Colonic mucosa (tissue), 4 donors: Measurements from ENCODE around the gene ERCC2. TPM values are rescaled to one million over a fixed set of nuclear protein-coding genes. Genes with fewer than 3 reads are reported as not detected.

Experiments used
- DNase-seq: peaks from one replicate; pipeline ENCODE4 v3.0.0-alpha.2; 2020
- H3K27ac ChIP-seq: fragments of 200-600 bp; one replicate; pipeline ENCODE4 v1.8.0; 2021
- H3K27me3 ChIP-seq: fragments of 200-600 bp; one replicate; pipeline ENCODE4 v1.8.0; 2021
- H3K36me3 ChIP-seq: fragments of 200-600 bp; one replicate; pipeline ENCODE4 v1.8.0; 2021
- H3K4me1 ChIP-seq: fragments of 200-600 bp; one replicate; pipeline ENCODE4 v1.8.0; 2021; ENCODE audit warnings: mild to moderate bottlenecking
- H3K4me3 ChIP-seq: fragments of 200-600 bp; one replicate; pipeline ENCODE4 v1.8.0; 2021
- H3K9ac ChIP-seq, 2 donors: one replicate each; pipeline ENCODE4 v1.7.0; 2013; ENCODE audit warnings: control low read depth in 2 of 2, low read depth in 2 of 2, low read length in 2 of 2
- H3K9me3 ChIP-seq: fragments of 200-600 bp; one replicate; pipeline ENCODE4 v1.8.0; 2021
- intact Hi-C: fragments of 100-400 bp; cut with DNase I; formaldehyde crosslinking; loops from one replicate; pipeline ENCODE4 v1.14.1; 2022
- total RNA-seq, 2 donors: library from RNA; stranded (reverse); fragmentation: NEBNext Ultra II Directional in 1 of 2; extraction: Animal tissue kit (Norgen Biotek cat#: 25700) in 1 of 2; gene quantifications; one replicate each; pipeline ENCODE4 v1.2.1, GENCODE V29; 2021
- TF ChIP-seq, protein P1 (sequence below): fragments of 200-600 bp; IDR thresholded peaks from one replicate; pipeline ENCODE4 v1.8.0; 2022; ENCODE audit warnings: antibody characterized with exemption, mild to moderate bottlenecking
- donor health status: healthy.
- donor health status: DM: no; HTN: no; CAD: no.
- donor health status: DM: no; HTN: no; CAD: no.

The ERCC2 gene
- total RNA-seq, 2 donors from 2014 or later = 12.7 to 17.4 TPM

DNA sequence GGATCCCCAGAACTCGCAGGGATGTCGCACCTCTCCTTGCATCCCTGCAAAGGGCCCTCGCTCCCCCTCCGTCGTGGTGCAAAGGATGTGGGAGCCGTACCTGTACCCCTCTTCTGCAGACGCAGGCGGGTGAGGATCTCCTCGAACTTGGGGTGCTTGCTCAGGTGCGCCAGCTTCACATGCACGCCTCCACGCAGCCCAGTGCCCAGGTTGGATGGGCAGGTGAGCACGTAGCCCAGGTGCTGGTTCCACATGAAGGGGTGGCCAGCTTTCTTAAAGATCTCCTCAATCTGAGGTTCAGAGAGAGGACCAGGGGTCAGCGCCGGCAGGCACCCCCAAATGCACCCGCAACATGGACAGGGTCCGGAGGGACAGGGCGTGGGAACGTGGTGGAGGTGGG is 63.0 kb downstream of the ERCC2 start:
- no peaks in the 10 kb centered on the region for H3K36me3 ChIP-seq
- TF ChIP-seq, protein P1, sequence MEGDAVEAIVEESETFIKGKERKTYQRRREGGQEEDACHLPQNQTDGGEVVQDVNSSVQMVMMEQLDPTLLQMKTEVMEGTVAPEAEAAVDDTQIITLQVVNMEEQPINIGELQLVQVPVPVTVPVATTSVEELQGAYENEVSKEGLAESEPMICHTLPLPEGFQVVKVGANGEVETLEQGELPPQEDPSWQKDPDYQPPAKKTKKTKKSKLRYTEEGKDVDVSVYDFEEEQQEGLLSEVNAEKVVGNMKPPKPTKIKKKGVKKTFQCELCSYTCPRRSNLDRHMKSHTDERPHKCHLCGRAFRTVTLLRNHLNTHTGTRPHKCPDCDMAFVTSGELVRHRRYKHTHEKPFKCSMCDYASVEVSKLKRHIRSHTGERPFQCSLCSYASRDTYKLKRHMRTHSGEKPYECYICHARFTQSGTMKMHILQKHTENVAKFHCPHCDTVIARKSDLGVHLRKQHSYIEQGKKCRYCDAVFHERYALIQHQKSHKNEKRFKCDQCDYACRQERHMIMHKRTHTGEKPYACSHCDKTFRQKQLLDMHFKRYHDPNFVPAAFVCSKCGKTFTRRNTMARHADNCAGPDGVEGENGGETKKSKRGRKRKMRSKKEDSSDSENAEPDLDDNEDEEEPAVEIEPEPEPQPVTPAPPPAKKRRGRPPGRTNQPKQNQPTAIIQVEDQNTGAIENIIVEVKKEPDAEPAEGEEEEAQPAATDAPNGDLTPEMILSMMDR = no peak
- H3K9me3 ChIP-seq = no peaks in the 10 kb centered on the region
- no peaks in the 10 kb centered on the region for H3K4me1 ChIP-seq
- no peak overlapping the region for H3K9ac ChIP-seq
- intact Hi-C loops = no loop called here
- no peak overlapping the region for H3K27ac ChIP-seq
- no peak for DNase-seq
- no peak overlapping the region for H3K4me3 ChIP-seq
- H3K27me3 ChIP-seq = no peaks in the 10 kb centered on the region

DNA sequence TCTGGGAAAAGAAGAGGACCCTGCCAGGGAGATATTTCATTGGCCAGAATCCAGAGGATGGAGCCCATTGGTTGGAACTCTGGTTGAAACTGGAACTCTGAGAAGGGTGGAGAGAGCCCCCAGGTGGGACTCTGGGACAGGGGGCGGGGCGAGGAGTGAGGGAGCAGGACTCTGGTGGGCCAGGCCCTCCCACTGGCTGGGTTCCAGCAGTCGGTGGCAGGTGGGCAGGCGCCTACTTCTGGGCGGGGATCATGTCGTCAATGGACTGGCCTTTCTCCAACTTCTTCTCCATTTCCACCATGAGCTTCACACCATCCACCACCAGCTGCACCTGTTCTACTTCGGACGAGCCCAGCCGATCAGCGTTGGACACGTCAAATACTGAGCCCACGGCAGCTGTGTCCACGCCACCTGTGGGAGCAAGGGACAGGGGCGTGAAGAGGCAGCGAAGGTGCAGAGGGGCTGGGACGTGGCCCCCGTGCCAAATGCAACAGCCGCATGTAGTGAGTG is 63.8 kb downstream of the ERCC2 start:
- Histone ChIP-seq H3K9ac (no peak overlapping the region), H3K27me3 (no peaks in the 10 kb centered on the region), H3K36me3 (no peaks in the 10 kb centered on the region), H3K4me3 (no peak overlapping the region), H3K4me1 (no peaks in the 10 kb centered on the region), H3K9me3 (no peaks in the 10 kb centered on the region), H3K27ac (no peak overlapping the region)
- TF ChIP-seq, protein P1 = no peak
- intact Hi-C loops = no loop called here
- no peak for DNase-seq

DNA sequence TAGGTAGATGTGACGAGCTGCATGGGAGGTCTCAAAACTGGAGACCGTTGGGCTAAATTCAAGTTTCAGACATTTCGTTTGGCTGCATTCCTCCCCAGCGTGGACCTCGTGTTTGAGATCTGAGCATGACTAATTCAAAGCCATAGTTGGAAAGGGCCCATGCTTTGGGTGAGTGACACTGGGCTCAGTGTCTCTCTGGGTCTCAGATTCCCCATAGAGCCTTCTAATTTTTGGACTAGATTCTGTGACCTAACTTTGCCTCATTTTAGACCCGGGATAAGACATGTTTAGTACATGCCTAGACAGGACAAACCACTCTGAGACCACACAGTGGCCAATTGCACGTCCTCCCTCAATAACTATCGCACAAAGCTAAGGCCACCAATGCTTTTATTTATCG is 64.3 kb downstream of the ERCC2 start:
- H3K4me3 ChIP-seq = no peak overlapping the region
- intact Hi-C loops = no loop called here
- TF ChIP-seq, protein P1 = no peak
- no peak for DNase-seq
- H3K9me3 ChIP-seq = no peaks in the 10 kb centered on the region
- H3K27me3 ChIP-seq = no peaks in the 10 kb centered on the region
- no peak overlapping the region for H3K9ac ChIP-seq
- no peaks in the 10 kb centered on the region for H3K36me3 ChIP-seq
- H3K4me1 ChIP-seq = no peaks in the 10 kb centered on the region
- no peak overlapping the region for H3K27ac ChIP-seq

DNA sequence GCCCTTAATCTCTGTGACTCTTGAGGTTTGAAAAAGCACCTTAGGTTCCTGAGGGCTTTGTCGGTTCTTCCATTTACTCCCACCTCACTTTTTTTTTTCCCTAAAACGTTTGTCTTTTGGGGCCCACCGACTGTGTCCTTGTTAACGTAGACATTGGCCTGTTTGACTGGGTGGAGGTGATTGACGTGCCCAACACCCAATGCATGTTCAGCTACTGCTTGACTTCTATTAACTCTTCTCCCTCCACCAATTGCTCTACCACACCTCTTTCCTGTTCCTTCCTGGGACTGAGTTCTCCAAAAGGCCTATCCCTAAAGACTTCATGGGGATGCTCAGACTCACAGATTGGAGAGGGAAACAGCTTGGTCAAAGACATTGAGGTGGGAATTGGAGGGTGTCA is 65.0 kb downstream of the ERCC2 start:
- no peak for DNase-seq
- intact Hi-C loops = no loop called here
- H3K4me1 ChIP-seq = no peaks in the 10 kb centered on the region
- TF ChIP-seq, protein P1 = no peak
- no peaks in the 10 kb centered on the region for H3K27me3 ChIP-seq
- no peak overlapping the region for H3K27ac ChIP-seq
- no peak overlapping the region for H3K4me3 ChIP-seq
- H3K9me3 ChIP-seq = no peaks in the 10 kb centered on the region
- no peaks in the 10 kb centered on the region for H3K36me3 ChIP-seq
- no peak overlapping the region for H3K9ac ChIP-seq

DNA sequence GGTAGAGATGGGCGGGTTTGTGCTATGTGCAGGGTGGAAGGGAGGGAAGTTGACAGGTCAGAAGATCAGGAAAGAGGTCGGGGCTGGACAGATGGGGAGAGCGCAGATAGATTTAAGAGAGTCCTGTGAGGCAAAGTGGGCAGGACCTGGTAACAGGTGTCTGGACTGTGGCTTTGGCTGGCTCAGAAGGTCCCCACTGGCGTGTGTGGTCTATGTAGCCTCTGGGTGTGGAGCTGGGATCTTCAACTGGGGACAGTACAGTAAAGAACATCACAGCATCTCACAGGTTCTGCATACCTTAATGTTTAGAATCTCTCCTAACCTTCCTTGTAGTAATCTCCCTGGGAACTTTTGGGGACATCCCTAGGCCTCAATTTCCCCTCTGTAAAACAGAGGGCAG is 65.4 kb downstream of the ERCC2 start:
- intact Hi-C loops = no loop called here
- no peaks in the 10 kb centered on the region for H3K4me1 ChIP-seq
- TF ChIP-seq, protein P1 = no peak
- no peak overlapping the region for H3K27ac ChIP-seq
- no peaks in the 10 kb centered on the region for H3K9me3 ChIP-seq
- no peaks in the 10 kb centered on the region for H3K27me3 ChIP-seq
- H3K9ac ChIP-seq = no peak overlapping the region
- DNase-seq = no peak
- H3K4me3 ChIP-seq = no peak overlapping the region
- H3K36me3 ChIP-seq = no peaks in the 10 kb centered on the region
